Immature natural killer cell (primary cell): Measurements from ENCODE around the gene CCDC138. TPM values are rescaled to one million over a fixed set of nuclear protein-coding genes. Genes with fewer than 3 reads are reported as not detected.

Experiments used
- DNase-seq, 3 donors: peaks; one replicate each; pipeline ENCODE4 v3.0.0; 2022; ENCODE audit warnings: mixed read lengths in 1 of 3
- H3K27ac Mint-ChIP-seq, 6 donors: one replicate each; pipeline ENCODE4 v1.8.0; 2020; ENCODE audit warnings: mixed read lengths in 6 of 6, mild to moderate bottlenecking in 5 of 6, inconsistent platforms in 4 of 6, moderate library complexity in 3 of 6
- H3K27me3 Mint-ChIP-seq, 3 donors: one replicate each; pipeline ENCODE4 v1.8.0; 2020 to 2021; ENCODE audit warnings: low read depth in 3 of 3, mild to moderate bottlenecking in 3 of 3, mixed read lengths in 3 of 3, moderate library complexity in 3 of 3, inconsistent platforms in 1 of 3
- H3K36me3 Mint-ChIP-seq, 3 donors: one replicate each; pipeline ENCODE4 v1.8.0; 2020; ENCODE audit warnings: mixed read lengths in 3 of 3, inconsistent platforms in 2 of 3, mild to moderate bottlenecking in 2 of 3
- H3K4me1 Mint-ChIP-seq, 2 donors: one replicate each; pipeline ENCODE4 v1.8.0; 2020; ENCODE audit warnings: inconsistent platforms in 2 of 2, mild to moderate bottlenecking in 2 of 2, mixed read lengths in 2 of 2, moderate library complexity in 1 of 2
- H3K4me3 Mint-ChIP-seq, 5 donors: one replicate each; pipeline ENCODE4 v1.8.0; 2020; ENCODE audit warnings: mild to moderate bottlenecking in 5 of 5, mixed read lengths in 5 of 5, inconsistent platforms in 3 of 5, moderate library complexity in 3 of 5
- H3K9me3 Mint-ChIP-seq, 6 donors: one replicate each; pipeline ENCODE4 v1.8.0; 2020; ENCODE audit warnings: mild to moderate bottlenecking in 6 of 6, mixed read lengths in 6 of 6, inconsistent platforms in 4 of 6, moderate library complexity in 3 of 6
- polyA plus RNA-seq, 3 donors: library from polyadenylated mRNA; unstranded; fragments of 300-500 nt; fragmentation: Illumina TruSeq; gene quantifications; one replicate each; pipeline ENCODE4 v1.2.3, GENCODE V29; 2021

The CCDC138 gene
- polyA plus RNA-seq, 3 donors from 2014 or later: 3.4 to 5.1 (median 3.7) TPM

- H3K4me3 Mint-ChIP-seq: no peak overlapping the region
- H3K27ac Mint-ChIP-seq: no peak overlapping the region
- no peaks in the 10 kb centered on the region for H3K36me3 Mint-ChIP-seq
- no peak for DNase-seq
- no peaks in the 10 kb centered on the region for H3K4me1 Mint-ChIP-seq
- H3K9me3 Mint-ChIP-seq: no peaks in the 10 kb centered on the region
- peaks cover 0 to 2% (median 2%) of the 10 kb centered on the region in 3 donors for H3K27me3 Mint-ChIP-seq
Measured at GRCh38 chr2:108918941-108919341, 132.4 kb downstream of the CCDC138 start.

GRCh38 chr2:108919571-108920373 lies 133.2 kb downstream of the CCDC138 start:
- DNase-seq: no peak
- H3K27ac Mint-ChIP-seq: no peak overlapping the region
- no peaks in the 10 kb centered on the region for H3K36me3 Mint-ChIP-seq
- H3K4me1 Mint-ChIP-seq: no peaks in the 10 kb centered on the region
- H3K27me3 Mint-ChIP-seq: peaks cover 0 to 2% (median 2%) of the 10 kb centered on the region in 3 donors
- no peak overlapping the region for H3K4me3 Mint-ChIP-seq
- no peaks in the 10 kb centered on the region for H3K9me3 Mint-ChIP-seq

- Mint-ChIP-seq H3K36me3 (no peaks in the 10 kb centered on the region), H3K9me3 (no peaks in the 10 kb centered on the region), H3K4me3 (no peak overlapping the region), H3K27me3 (peaks cover 0 to 2% (median 2%) of the 10 kb centered on the region in 3 donors), H3K27ac (no peak overlapping the region), H3K4me1 (no peaks in the 10 kb centered on the region)
- no peak for DNase-seq
Measured at GRCh38 chr2:108920686-108921085, 134.1 kb downstream of the CCDC138 start.

GRCh38 chr2:108921096-108922030 lies 134.8 kb downstream of the CCDC138 start:
- no peak overlapping the region for H3K4me3 Mint-ChIP-seq
- peaks cover 0 to 2% (median 2%) of the 10 kb centered on the region in 3 donors for H3K27me3 Mint-ChIP-seq
- H3K27ac Mint-ChIP-seq: no peak overlapping the region
- H3K36me3 Mint-ChIP-seq: no peaks in the 10 kb centered on the region
- DNase-seq: no peak
- H3K9me3 Mint-ChIP-seq: no peaks in the 10 kb centered on the region
- H3K4me1 Mint-ChIP-seq: no peaks in the 10 kb centered on the region

- DNase-seq: no peak
- peaks cover 0 to 2% (median 2%) of the 10 kb centered on the region in 3 donors for H3K27me3 Mint-ChIP-seq
- H3K9me3 Mint-ChIP-seq: no peaks in the 10 kb centered on the region
- no peaks in the 10 kb centered on the region for H3K36me3 Mint-ChIP-seq
- H3K4me1 Mint-ChIP-seq: no peaks in the 10 kb centered on the region
- no peak overlapping the region for H3K27ac Mint-ChIP-seq
- H3K4me3 Mint-ChIP-seq: no peak overlapping the region
Measured at GRCh38 chr2:108922141-108922915, 135.8 kb downstream of the CCDC138 start.

- DNase-seq: no peak
- H3K4me1 Mint-ChIP-seq: no peaks in the 10 kb centered on the region
- no peaks in the 10 kb centered on the region for H3K36me3 Mint-ChIP-seq
- H3K27me3 Mint-ChIP-seq: peaks cover 0 to 5% (median 2%) of the 10 kb centered on the region in 3 donors
- H3K9me3 Mint-ChIP-seq: no peaks in the 10 kb centered on the region
- H3K27ac Mint-ChIP-seq: no peak overlapping the region
- H3K4me3 Mint-ChIP-seq: no peak overlapping the region
Measured at GRCh38 chr2:108923019-108923700, 136.6 kb downstream of the CCDC138 start.

- Mint-ChIP-seq H3K9me3 (no peaks in the 10 kb centered on the region), H3K27ac (no peak overlapping the region), H3K4me1 (no peaks in the 10 kb centered on the region), H3K27me3 (peaks cover 0 to 5% (median 2%) of the 10 kb centered on the region in 3 donors), H3K36me3 (no peaks in the 10 kb centered on the region), H3K4me3 (no peak overlapping the region)
- DNase-seq: no peak
Measured at GRCh38 chr2:108923736-108924579, 137.4 kb downstream of the CCDC138 start.

- no peaks in the 10 kb centered on the region for H3K36me3 Mint-ChIP-seq
- DNase-seq: no peak
- H3K27me3 Mint-ChIP-seq: peaks cover 0 to 5% (median 2%) of the 10 kb centered on the region in 3 donors
- H3K9me3 Mint-ChIP-seq: no peaks in the 10 kb centered on the region
- H3K27ac Mint-ChIP-seq: no peak overlapping the region
- no peak overlapping the region for H3K4me3 Mint-ChIP-seq
- no peaks in the 10 kb centered on the region for H3K4me1 Mint-ChIP-seq
Measured at GRCh38 chr2:108924580-108925251, 138.1 kb downstream of the CCDC138 start.

- Mint-ChIP-seq H3K4me3 (no peak overlapping the region), H3K4me1 (no peaks in the 10 kb centered on the region), H3K27ac (no peak overlapping the region), H3K9me3 (no peaks in the 10 kb centered on the region), H3K36me3 (no peaks in the 10 kb centered on the region), H3K27me3 (peaks cover 0 to 5% (median 2%) of the 10 kb centered on the region in 3 donors)
- DNase-seq: no peak
Measured at GRCh38 chr2:108925286-108925685, 138.7 kb downstream of the CCDC138 start.

- H3K4me3 Mint-ChIP-seq: no peak overlapping the region
Measured at GRCh38 chr2:108925735-108926134, 139.2 kb downstream of the CCDC138 start.

More at GRCh38 chr2:108925735-108926134, 139.2 kb downstream of the CCDC138 start:
- Mint-ChIP-seq H3K27ac (no peak overlapping the region), H3K36me3 (no peaks in the 10 kb centered on the region), H3K9me3 (no peaks in the 10 kb centered on the region), H3K4me1 (no peaks in the 10 kb centered on the region), H3K27me3 (peaks cover 0 to 5% (median 0%) of the 10 kb centered on the region in 3 donors)
- DNase-seq: no peak
